GM23338 (cell line): ENCODE data around the gene MOB3B.

Experiments
- CTCF ChIP-seq, 2 experiments: fragments of 200-600 bp in 1 of 2; sonication (generic) in 1 of 2; conservative IDR thresholded peaks; 2 replicates each; pipeline versions ENCODE4 v1.5.1 to v1.6.1; 2016 to 2017; ENCODE audit warnings: antibody characterized with exemption in 2 of 2, low read depth in 2 of 2, mild to moderate bottlenecking in 2 of 2, moderate library complexity in 1 of 2
- EZH2 ChIP-seq: fragments of 200-600 bp; sonication (generic); IDR thresholded peaks from one replicate; pipeline ENCODE4 v1.8.0; 2017; ENCODE audit warnings: antibody characterized with exemption, mild to moderate bottlenecking, low read depth; ENCODE audit not compliant: unreplicated experiment
- NANOG ChIP-seq: IDR thresholded peaks from 2 replicates; pipeline ENCODE4 v1.6.1; 2016; ENCODE audit warnings: antibody characterized with exemption, borderline replicate concordance

- TF ChIP-seq CTCF (conservative IDR thresholded peaks at IDR 0.05; ENCODE audit: low read depth in 2 of 2) (no peak), NANOG (no peak), EZH2 (no peak)
Observed at GRCh38 chr9:27408001-27408400, 121.6 kb downstream of the MOB3B start.
